Natural killer cell (primary cell): ENCODE results near the gene OR6Q1. TPM values are rescaled to one million over a fixed set of nuclear protein-coding genes. Genes with fewer than 3 reads are reported as not detected.
"Not testable (repeated sequence)": the region's sequence is repeated elsewhere in the genome, so short reads cannot be mapped to it uniquely, and the experiment has no call there.

Source experiments
- ATAC-seq, 3 donors: fragments of 150-1000 bp in 2 of 3; fragments of 200-7000 bp in 1 of 3; cut with Tn5 transposase; 1 replicate in 1 of 3; 2 replicates in 2 of 3; pipeline ENCODE4 v1.10.0; 2021; ENCODE audit warnings: mild to moderate bottlenecking in 2 of 3, moderate library complexity in 2 of 3
- DNase-seq, 2 donors: peaks; one replicate each; pipeline versions ENCODE4 v3.0.0 to v3.0.0-alpha.2; 2013 to 2021; ENCODE audit warnings: mixed read lengths in 1 of 2
- H3K27ac ChIP-seq: one replicate; pipeline ENCODE4 v1.5.1; 2013; ENCODE audit warnings: mild to moderate bottlenecking, low read length
- H3K27me3 ChIP-seq: one replicate; pipeline ENCODE4 v1.6.1; 2013; ENCODE audit warnings: low read length; ENCODE audit not compliant: control insufficient read depth, insufficient read depth
- H3K36me3 ChIP-seq: one replicate; pipeline ENCODE4 v1.6.1; 2013; ENCODE audit warnings: low read length; ENCODE audit not compliant: control insufficient read depth, insufficient read depth
- H3K4me1 ChIP-seq: one replicate; pipeline ENCODE4 v1.6.1; 2013; ENCODE audit warnings: low read length; ENCODE audit not compliant: control insufficient read depth, insufficient read depth
- H3K4me3 ChIP-seq: one replicate; pipeline ENCODE4 v1.5.1; 2013; ENCODE audit warnings: low read length
- H3K9me3 ChIP-seq: one replicate; pipeline ENCODE4 v1.6.1; 2013; ENCODE audit warnings: low read length; ENCODE audit not compliant: control insufficient read depth, insufficient read depth
- H3K27ac Mint-ChIP-seq, 2 donors: one replicate each; pipeline ENCODE4 v1.8.0; 2022; ENCODE audit warnings: mild to moderate bottlenecking in 2 of 2, mixed read lengths in 2 of 2, moderate library complexity in 1 of 2
- H3K27me3 Mint-ChIP-seq, 2 donors: one replicate each; pipeline ENCODE4 v1.8.0; 2022; ENCODE audit warnings: low read depth in 2 of 2, mixed read lengths in 2 of 2
- H3K36me3 Mint-ChIP-seq: one replicate; pipeline ENCODE4 v1.8.0; 2022; ENCODE audit warnings: mixed read lengths
- H3K4me1 Mint-ChIP-seq, 2 donors: one replicate each; pipeline ENCODE4 v1.8.0; 2022; ENCODE audit warnings: mixed read lengths in 2 of 2
- H3K4me3 Mint-ChIP-seq: one replicate; pipeline ENCODE4 v1.8.0; 2022; ENCODE audit warnings: mild to moderate bottlenecking, moderate library complexity, mixed read lengths
- H3K9me3 Mint-ChIP-seq, 2 donors: one replicate each; pipeline ENCODE4 v1.8.0; 2022; ENCODE audit warnings: mixed read lengths in 2 of 2
- WGBS: methylation state at CpG from one replicate; pipeline ENCODE4 v1.1.7; 2013; ENCODE audit warnings: missing lambda C conversion rate; ENCODE audit not compliant: insufficient coverage; 5-methylcytosine and 5-hydroxymethylcytosine counted together
- intact Hi-C: fragments of 100-400 bp; cut with micrococcal nuclease; formaldehyde crosslinking; loops from one replicate; pipeline ENCODE4 v1.14.2; 2022
- total RNA-seq, 4 donors: library from RNA; stranded (reverse); fragments of 120-200 nt in 1 of 4; gene quantifications; one replicate each; pipeline versions ENCODE4 v1.2.3 to v1.2.4, GENCODE V29; 2013 to 2022
- TF ChIP-seq, protein P1 (sequence below): fragments of 200-600 bp; IDR thresholded peaks from one replicate; pipeline ENCODE4 v1.8.0; 2022; ENCODE audit warnings: antibody characterized with exemption

OR6Q1 gene
- total RNA-seq, 3 donors from 2014 or later (not counting 1 experiment from before 2014, with no cell fraction given) = not detected

DNA sequence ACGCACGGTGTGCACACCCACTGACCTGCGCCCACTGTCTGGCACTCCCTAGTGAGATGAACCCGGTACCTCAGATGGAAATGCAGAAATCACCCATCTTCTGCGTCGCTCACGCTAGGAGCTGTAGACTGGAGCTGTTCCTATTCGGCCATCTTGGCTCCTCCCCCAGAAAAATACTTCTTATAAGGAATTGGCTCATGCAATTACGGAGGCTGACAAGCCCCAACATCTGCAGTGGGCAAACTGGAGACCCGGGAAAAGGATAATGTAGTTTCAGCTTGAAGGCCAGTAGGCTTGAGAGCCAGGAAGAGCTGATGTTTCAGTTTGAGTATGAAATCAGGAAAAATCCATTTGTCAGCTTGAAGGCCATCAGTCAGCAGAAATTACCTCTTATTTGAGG lies 30.7 kb upstream of the OR6Q1 start:
- intact Hi-C loops, H3K4me1 Mint-ChIP-seq, H3K36me3 ChIP-seq, H3K36me3 Mint-ChIP-seq, H3K9me3 ChIP-seq, H3K27ac ChIP-seq, ATAC-seq, DNase-seq, H3K4me3 ChIP-seq, H3K27me3 Mint-ChIP-seq, H3K27me3 ChIP-seq, H3K9me3 Mint-ChIP-seq, H3K27ac Mint-ChIP-seq, H3K4me3 Mint-ChIP-seq, H3K4me1 ChIP-seq: not testable (repeated sequence)
- WGBS = 96% methylated on average over 10 of the region's 10 CpGs

GRCh38 chr11:58000699-58001098 lies 30.1 kb upstream of the OR6Q1 start:
- no peak for ATAC-seq
- TF ChIP-seq, protein P1, sequence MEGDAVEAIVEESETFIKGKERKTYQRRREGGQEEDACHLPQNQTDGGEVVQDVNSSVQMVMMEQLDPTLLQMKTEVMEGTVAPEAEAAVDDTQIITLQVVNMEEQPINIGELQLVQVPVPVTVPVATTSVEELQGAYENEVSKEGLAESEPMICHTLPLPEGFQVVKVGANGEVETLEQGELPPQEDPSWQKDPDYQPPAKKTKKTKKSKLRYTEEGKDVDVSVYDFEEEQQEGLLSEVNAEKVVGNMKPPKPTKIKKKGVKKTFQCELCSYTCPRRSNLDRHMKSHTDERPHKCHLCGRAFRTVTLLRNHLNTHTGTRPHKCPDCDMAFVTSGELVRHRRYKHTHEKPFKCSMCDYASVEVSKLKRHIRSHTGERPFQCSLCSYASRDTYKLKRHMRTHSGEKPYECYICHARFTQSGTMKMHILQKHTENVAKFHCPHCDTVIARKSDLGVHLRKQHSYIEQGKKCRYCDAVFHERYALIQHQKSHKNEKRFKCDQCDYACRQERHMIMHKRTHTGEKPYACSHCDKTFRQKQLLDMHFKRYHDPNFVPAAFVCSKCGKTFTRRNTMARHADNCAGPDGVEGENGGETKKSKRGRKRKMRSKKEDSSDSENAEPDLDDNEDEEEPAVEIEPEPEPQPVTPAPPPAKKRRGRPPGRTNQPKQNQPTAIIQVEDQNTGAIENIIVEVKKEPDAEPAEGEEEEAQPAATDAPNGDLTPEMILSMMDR = no peak

GRCh38 chr11:58003036-58003435 lies 27.7 kb upstream of the OR6Q1 start:
- H3K27me3 ChIP-seq = no peaks in the 10 kb centered on the region
- no peak for DNase-seq
- H3K27ac ChIP-seq = no peak overlapping the region
- no peaks in the 10 kb centered on the region for H3K4me1 Mint-ChIP-seq
- H3K4me3 ChIP-seq = no peak overlapping the region
- H3K27ac Mint-ChIP-seq = no peak overlapping the region
- H3K36me3 Mint-ChIP-seq = no peaks in the 10 kb centered on the region
- H3K27me3 Mint-ChIP-seq = peaks cover 0 to 6% of the 10 kb centered on the region in 2 donors
- H3K4me1 ChIP-seq = no peaks in the 10 kb centered on the region
- 67% methylated on average over 1 of the region's 2 CpGs for WGBS
- H3K9me3 Mint-ChIP-seq = peaks cover 3 to 5% of the 10 kb centered on the region in 2 donors
- H3K9me3 ChIP-seq = no peaks in the 10 kb centered on the region
- no peak for ATAC-seq
- TF ChIP-seq, protein P1 = no peak
- H3K36me3 ChIP-seq = no peaks in the 10 kb centered on the region
- intact Hi-C loops = no loop called here
- no peak overlapping the region for H3K4me3 Mint-ChIP-seq

More at GRCh38 chr11:58000699-58001098, 30.1 kb upstream of the OR6Q1 start:
- no peak overlapping the region for H3K4me3 ChIP-seq
- Mint-ChIP-seq H3K27me3 (peaks cover 0 to 6% of the 10 kb centered on the region in 2 donors), H3K9me3 (peaks cover 3% of the 10 kb centered on the region in 2 donors), H3K27ac (no peak overlapping the region), H3K4me3 (no peak overlapping the region), H3K4me1 (no peaks in the 10 kb centered on the region), H3K36me3 (no peaks in the 10 kb centered on the region)
- H3K9me3 ChIP-seq = no peaks in the 10 kb centered on the region
- H3K27ac ChIP-seq = no peak overlapping the region
- no peaks in the 10 kb centered on the region for H3K27me3 ChIP-seq
- DNase-seq = no peak
- H3K36me3 ChIP-seq = no peaks in the 10 kb centered on the region
- WGBS = 71% methylated on average over 5 of the region's 5 CpGs
- intact Hi-C loops = no loop called here
- H3K4me1 ChIP-seq = no peaks in the 10 kb centered on the region

DNA sequence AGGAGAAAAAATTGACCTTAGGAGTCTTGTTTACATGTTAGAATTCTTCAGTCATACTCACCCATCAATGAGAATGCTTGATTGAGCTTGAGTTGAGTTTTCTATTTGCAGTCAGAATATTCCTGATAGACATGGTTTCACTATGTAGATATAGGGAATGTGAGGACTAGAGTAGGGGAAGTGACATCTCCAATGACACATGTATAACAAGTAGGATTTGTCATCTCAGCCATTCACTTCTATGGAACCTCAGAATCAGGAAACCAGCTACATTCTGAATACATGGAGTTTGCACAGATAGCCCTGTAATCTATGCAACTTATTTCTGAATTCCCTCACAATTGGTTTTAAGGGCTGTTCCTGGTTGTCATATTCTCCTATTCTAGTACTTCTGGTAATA lies 27.2 kb upstream of the OR6Q1 start:
- ATAC-seq (no peak), DNase-seq (no peak)
- Mint-ChIP-seq H3K4me3 (no peak overlapping the region), H3K9me3 (peaks cover 3 to 5% of the 10 kb centered on the region in 2 donors), H3K4me1 (no peaks in the 10 kb centered on the region), H3K27me3 (peaks cover 0 to 6% of the 10 kb centered on the region in 2 donors), H3K27ac (no peak overlapping the region), H3K36me3 (no peaks in the 10 kb centered on the region)
- Histone ChIP-seq H3K36me3 (no peaks in the 10 kb centered on the region), H3K4me3 (no peak overlapping the region), H3K27ac (no peak overlapping the region), H3K27me3 (no peaks in the 10 kb centered on the region), H3K9me3 (no peaks in the 10 kb centered on the region), H3K4me1 (no peaks in the 10 kb centered on the region)
- intact Hi-C loops = no loop called here
- TF ChIP-seq, protein P1 = no peak
